GM12873 (cell line): ENCODE data around the gene MAPK8IP3.

Experiments used
- TF ChIP-seq, protein P1 (sequence below): IDR thresholded peaks from 2 replicates; pipeline ENCODE4 v1.5.1; 2012; ENCODE audit warnings: low read depth, mild to moderate bottlenecking, moderate library complexity, low read length, control low read depth; ENCODE audit not compliant: insufficient read depth; ENCODE audit errors: missing control alignments

MAPK8IP3 gene

DNA sequence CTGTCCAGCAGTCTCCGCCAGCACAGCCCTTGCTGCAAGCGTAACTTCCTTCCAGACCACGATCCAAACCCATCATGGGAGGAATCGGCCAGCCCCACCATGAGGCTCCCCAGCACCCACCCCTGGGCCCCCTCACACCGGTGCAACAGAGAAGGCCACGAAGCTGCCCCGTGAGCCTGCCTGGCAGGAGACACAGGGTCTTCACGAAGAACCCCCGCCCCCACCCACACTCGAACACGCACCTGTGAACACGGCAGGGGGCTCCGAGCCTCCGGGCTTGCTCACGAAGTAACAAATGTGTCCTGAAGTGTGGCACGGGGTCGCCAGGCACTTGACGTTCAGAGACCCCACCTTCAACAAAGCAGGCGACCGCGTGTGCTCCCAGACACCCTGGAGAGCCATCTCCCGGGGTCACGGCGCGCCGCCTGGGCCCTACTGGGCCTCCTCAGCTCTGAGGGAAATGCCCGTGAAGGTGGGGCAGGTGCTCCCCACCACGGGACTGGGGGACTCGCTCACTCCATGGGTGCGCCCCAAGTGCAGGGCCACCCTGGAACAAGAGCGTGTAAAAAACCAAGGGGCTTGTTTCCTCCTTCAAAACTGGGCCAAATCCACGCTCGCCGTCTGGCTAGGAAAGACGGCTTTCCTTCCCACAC is 113.0 kb downstream of the MAPK8IP3 start:
- TF ChIP-seq, protein P1, sequence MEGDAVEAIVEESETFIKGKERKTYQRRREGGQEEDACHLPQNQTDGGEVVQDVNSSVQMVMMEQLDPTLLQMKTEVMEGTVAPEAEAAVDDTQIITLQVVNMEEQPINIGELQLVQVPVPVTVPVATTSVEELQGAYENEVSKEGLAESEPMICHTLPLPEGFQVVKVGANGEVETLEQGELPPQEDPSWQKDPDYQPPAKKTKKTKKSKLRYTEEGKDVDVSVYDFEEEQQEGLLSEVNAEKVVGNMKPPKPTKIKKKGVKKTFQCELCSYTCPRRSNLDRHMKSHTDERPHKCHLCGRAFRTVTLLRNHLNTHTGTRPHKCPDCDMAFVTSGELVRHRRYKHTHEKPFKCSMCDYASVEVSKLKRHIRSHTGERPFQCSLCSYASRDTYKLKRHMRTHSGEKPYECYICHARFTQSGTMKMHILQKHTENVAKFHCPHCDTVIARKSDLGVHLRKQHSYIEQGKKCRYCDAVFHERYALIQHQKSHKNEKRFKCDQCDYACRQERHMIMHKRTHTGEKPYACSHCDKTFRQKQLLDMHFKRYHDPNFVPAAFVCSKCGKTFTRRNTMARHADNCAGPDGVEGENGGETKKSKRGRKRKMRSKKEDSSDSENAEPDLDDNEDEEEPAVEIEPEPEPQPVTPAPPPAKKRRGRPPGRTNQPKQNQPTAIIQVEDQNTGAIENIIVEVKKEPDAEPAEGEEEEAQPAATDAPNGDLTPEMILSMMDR = no peak

DNA sequence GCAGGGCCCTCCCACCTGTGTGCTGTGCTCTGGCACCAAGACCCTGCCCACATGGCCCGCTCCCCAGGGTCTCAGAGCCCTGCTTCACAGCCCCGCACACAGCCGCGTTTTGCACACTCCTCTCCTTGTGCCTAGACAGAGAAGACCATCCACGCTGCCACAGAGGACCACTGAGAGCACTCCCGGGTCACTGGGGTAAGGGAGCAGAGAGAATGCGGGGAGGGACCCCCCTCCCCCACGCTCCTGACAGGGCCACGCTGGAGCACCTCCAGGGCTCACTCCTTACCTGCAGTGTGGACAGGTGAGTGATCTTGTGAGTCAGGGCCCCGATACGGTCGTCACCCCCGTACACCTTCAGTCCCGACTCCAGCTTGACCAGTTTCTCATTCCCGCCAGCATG is 113.6 kb downstream of the MAPK8IP3 start:
- TF ChIP-seq, protein P1 = no peak
